Breast epithelium (tissue), 4 donors: ENCODE results near the gene EIF3J. TPM values are rescaled to one million over a fixed set of nuclear protein-coding genes. Genes with fewer than 3 reads are reported as not detected.
"Not testable (repeated sequence)": the region's sequence is repeated elsewhere in the genome, so short reads cannot be mapped to it uniquely, and the experiment has no call there.

Experiments
- DNase-seq, 2 donors: peaks; one replicate each; pipeline ENCODE4 v3.0.0-alpha.2; 2019; ENCODE audit warnings: low spot score in 2 of 2
- H3K27ac ChIP-seq, 2 donors: fragments of 200-600 bp; sonication (generic) in 1 of 2; one replicate each; pipeline ENCODE4 v1.5.1; 2016 to 2019; ENCODE audit warnings: mild to moderate bottlenecking in 1 of 2
- H3K27me3 ChIP-seq, 2 donors: fragments of 200-600 bp; sonication (generic) in 1 of 2; one replicate each; pipeline versions ENCODE4 v1.5.1 to v1.6.0; 2017 to 2019; ENCODE audit warnings: control low read depth in 1 of 2, mild to moderate bottlenecking in 1 of 2
- H3K36me3 ChIP-seq: fragments of 200-600 bp; one replicate; pipeline ENCODE4 v1.5.1; 2019
- H3K4me1 ChIP-seq, 2 donors: fragments of 200-600 bp; sonication (generic); one replicate each; pipeline ENCODE4 v1.5.1; 2016 to 2019; ENCODE audit warnings: control low read depth in 1 of 2
- H3K4me3 ChIP-seq, 3 donors: fragments of 200-600 bp; sonication (generic); 1 replicate in 2 of 3; 2 replicates in 1 of 3; pipeline ENCODE4 v1.5.1; 2016 to 2019; ENCODE audit warnings: mild to moderate bottlenecking in 3 of 3, moderate library complexity in 2 of 3
- H3K9me3 ChIP-seq, 2 donors: fragments of 200-600 bp; sonication (generic) in 1 of 2; one replicate each; pipeline ENCODE4 v1.5.1; 2016 to 2019; ENCODE audit warnings: control low read depth in 1 of 2
- POLR2A ChIP-seq: fragments of 450-650 bp; IDR thresholded peaks from one replicate; pipeline ENCODE4 v1.6.1; 2016; ENCODE audit warnings: antibody characterized with exemption, mild to moderate bottlenecking, moderate library complexity
- POLR2AphosphoS5 ChIP-seq, 3 donors: sonication (generic); formaldehyde crosslinking; IDR thresholded peaks; one replicate each; pipeline ENCODE4 v1.6.1; 2017; ENCODE audit warnings: antibody characterized with exemption in 3 of 3
- intact Hi-C: fragments of 100-400 bp; cut with DNase I; formaldehyde crosslinking; loops from one replicate; pipeline ENCODE4 v1.15.1; 2023; ENCODE audit warnings: low total_unique reads
- total RNA-seq, 3 donors: library from RNA; depleted of rRNA; stranded (reverse); fragments of >200 nt; gene quantifications; one replicate each; pipeline ENCODE4 v1.1.0, GENCODE V29; 2016
- TF ChIP-seq, protein P1 (sequence below), 3 donors: fragments of 450-650 bp; IDR thresholded peaks; one replicate each; pipeline ENCODE4 v1.5.1; 2016 to 2017; ENCODE audit warnings: antibody characterized with exemption in 3 of 3, mild to moderate bottlenecking in 3 of 3, moderate library complexity in 3 of 3

The EIF3J gene
- total RNA-seq, 3 donors from 2014 or later = 46.6 to 82.0 (median 68.2) TPM

DNA sequence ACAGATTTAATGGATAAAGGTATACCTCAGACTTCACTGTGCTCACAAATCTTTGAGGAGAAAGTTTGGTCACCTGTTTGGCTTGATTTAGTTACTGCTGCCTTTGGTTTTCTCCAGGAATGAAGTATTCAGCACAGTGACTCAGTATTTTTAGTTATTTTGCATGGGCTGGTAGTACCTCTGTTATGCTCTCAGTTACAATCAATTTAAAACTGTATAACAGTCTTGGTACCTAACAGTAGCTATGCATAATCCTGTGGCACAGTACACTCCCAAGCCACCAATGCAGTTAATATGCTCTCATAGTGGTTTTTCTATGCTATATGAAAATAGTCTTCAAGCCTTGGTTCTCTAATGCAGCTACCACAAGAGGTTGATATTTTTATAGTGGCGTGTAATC is 11.9 kb upstream of the EIF3J start:
- no peaks in the 10 kb centered on the region for H3K36me3 ChIP-seq
- intact Hi-C loops = no loop called here

GRCh38 chr15:44527241-44527640 is 9.7 kb upstream of the EIF3J start:
- H3K36me3 ChIP-seq = no peaks in the 10 kb centered on the region
- H3K4me1 ChIP-seq = no peaks in the 10 kb centered on the region
- H3K4me3 ChIP-seq = no peak overlapping the region
- no peak for DNase-seq
- H3K27me3 ChIP-seq = no peaks in the 10 kb centered on the region
- intact Hi-C loops = no loop called here
- no peaks in the 10 kb centered on the region for H3K9me3 ChIP-seq
- TF ChIP-seq POLR2AphosphoS5 (IDR thresholded peaks at IDR 0.05) (no peak), POLR2A (no peak)
- TF ChIP-seq, protein P1, sequence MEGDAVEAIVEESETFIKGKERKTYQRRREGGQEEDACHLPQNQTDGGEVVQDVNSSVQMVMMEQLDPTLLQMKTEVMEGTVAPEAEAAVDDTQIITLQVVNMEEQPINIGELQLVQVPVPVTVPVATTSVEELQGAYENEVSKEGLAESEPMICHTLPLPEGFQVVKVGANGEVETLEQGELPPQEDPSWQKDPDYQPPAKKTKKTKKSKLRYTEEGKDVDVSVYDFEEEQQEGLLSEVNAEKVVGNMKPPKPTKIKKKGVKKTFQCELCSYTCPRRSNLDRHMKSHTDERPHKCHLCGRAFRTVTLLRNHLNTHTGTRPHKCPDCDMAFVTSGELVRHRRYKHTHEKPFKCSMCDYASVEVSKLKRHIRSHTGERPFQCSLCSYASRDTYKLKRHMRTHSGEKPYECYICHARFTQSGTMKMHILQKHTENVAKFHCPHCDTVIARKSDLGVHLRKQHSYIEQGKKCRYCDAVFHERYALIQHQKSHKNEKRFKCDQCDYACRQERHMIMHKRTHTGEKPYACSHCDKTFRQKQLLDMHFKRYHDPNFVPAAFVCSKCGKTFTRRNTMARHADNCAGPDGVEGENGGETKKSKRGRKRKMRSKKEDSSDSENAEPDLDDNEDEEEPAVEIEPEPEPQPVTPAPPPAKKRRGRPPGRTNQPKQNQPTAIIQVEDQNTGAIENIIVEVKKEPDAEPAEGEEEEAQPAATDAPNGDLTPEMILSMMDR (IDR thresholded peaks at IDR 0.05) = no peak
- no peak overlapping the region for H3K27ac ChIP-seq

More for the DNA sequence above, 11.9 kb upstream of the EIF3J start:
- Histone ChIP-seq H3K4me1 (no peaks in the 10 kb centered on the region), H3K27ac (no peak overlapping the region), H3K4me3 (no peak overlapping the region), H3K9me3 (no peaks in the 10 kb centered on the region), H3K27me3 (no peaks in the 10 kb centered on the region)
- no peak for TF ChIP-seq POLR2AphosphoS5 (IDR thresholded peaks at IDR 0.05)
- TF ChIP-seq, protein P1 (IDR thresholded peaks at IDR 0.05) = no peak
- no peak for TF ChIP-seq POLR2A
- DNase-seq = no peak

- intact Hi-C loops = no loop called here
- no peaks in the 10 kb centered on the region for H3K36me3 ChIP-seq
- no peak overlapping the region for H3K27ac ChIP-seq
- H3K4me1 ChIP-seq = no peaks in the 10 kb centered on the region
- DNase-seq = no peak
- H3K27me3 ChIP-seq = no peaks in the 10 kb centered on the region
- TF ChIP-seq POLR2AphosphoS5 (IDR thresholded peaks at IDR 0.05) (no peak), POLR2A (no peak)
- TF ChIP-seq, protein P1 (IDR thresholded peaks at IDR 0.05) = no peak
- H3K9me3 ChIP-seq = no peaks in the 10 kb centered on the region
- H3K4me3 ChIP-seq = no peak overlapping the region
Measured at GRCh38 chr15:44529864-44530604, 6.9 kb upstream of the EIF3J start.

- H3K27me3 ChIP-seq = no peaks in the 10 kb centered on the region
- TF ChIP-seq, protein P1 (IDR thresholded peaks at IDR 0.05) = no peak
- no peak for TF ChIP-seq POLR2A
- no peak for TF ChIP-seq POLR2AphosphoS5 (IDR thresholded peaks at IDR 0.05)
- H3K4me1 ChIP-seq = peaks cover 0 to 3% of the 10 kb centered on the region in 2 donors
- no peak overlapping the region for H3K4me3 ChIP-seq
- H3K27ac ChIP-seq = no peak overlapping the region
- no peaks in the 10 kb centered on the region for H3K36me3 ChIP-seq
- intact Hi-C loops = no loop called here
- H3K9me3 ChIP-seq = no peaks in the 10 kb centered on the region
- no peak for DNase-seq
Measured at GRCh38 chr15:44530653-44531052, 6.3 kb upstream of the EIF3J start.

DNA sequence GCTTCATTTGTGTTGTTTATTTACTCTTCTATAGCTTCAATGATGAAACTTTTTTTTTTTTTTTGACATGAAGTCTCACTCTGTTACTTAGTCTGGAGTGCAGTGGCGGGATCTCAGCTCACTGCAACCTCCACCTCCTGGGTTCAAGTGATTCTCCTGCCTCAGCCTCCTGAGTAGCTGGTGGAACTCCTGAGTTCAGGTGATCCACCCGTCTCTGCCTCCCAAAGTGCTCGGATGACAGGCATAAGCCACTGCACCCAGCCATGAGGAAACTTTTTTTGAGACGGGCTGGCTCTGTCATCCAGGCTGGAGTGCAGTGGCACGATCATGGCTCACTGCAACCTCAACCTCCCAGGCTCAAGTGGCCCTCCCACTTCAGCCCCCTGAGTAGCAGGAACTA is 4.7 kb upstream of the EIF3J start:
- H3K27me3 ChIP-seq, H3K36me3 ChIP-seq, H3K4me3 ChIP-seq, H3K4me1 ChIP-seq, H3K9me3 ChIP-seq, intact Hi-C loops, DNase-seq, H3K27ac ChIP-seq: not testable (repeated sequence)
